IPS DF 19.7 (cell line): Measurements from ENCODE around the gene R3HDM4.
"Not testable (repeated sequence)": the region's sequence is repeated elsewhere in the genome, so short reads cannot be mapped to it uniquely, and the experiment has no call there.

Experiments used
- DNase-seq: peaks from one replicate; pipeline ENCODE4 v3.0.0-alpha.2; 2013; ENCODE audit warnings: low read depth, low spot score

The R3HDM4 gene

GRCh38 chr19:858284-858683, 54.7 kb downstream of the R3HDM4 start:
- no peak for DNase-seq

- no peak for DNase-seq
Observed at GRCh38 chr19:855566-856120, 57.4 kb downstream of the R3HDM4 start.

- DNase-seq = no peak
Observed at GRCh38 chr19:855142-855541, 57.9 kb downstream of the R3HDM4 start.

- DNase-seq = no peak
Observed at GRCh38 chr19:854549-854948, 58.5 kb downstream of the R3HDM4 start.

- DNase-seq = not testable (repeated sequence)
Observed at GRCh38 chr19:853614-854220, 59.3 kb downstream of the R3HDM4 start.

- DNase-seq = no peak
Observed at GRCh38 chr19:853014-853585, 59.9 kb downstream of the R3HDM4 start.

- no peak for DNase-seq
Observed at GRCh38 chr19:852136-853013, 60.6 kb downstream of the R3HDM4 start, which contains the start of gene ELANE. TSS of gene ELANE (plus strand) at chr19:852303. CDS start at chr19:852329, 26 bp downstream.

- no peak for DNase-seq
Observed at GRCh38 chr19:850979-851335, 62.1 kb downstream of the R3HDM4 start.

- DNase-seq = no peak
Observed at GRCh38 chr19:850221-850978, 62.6 kb downstream of the R3HDM4 start.

GRCh38 chr19:849195-849594, 63.8 kb downstream of the R3HDM4 start:
- not testable (repeated sequence) for DNase-seq

GRCh38 chr19:848386-848921, 64.6 kb downstream of the R3HDM4 start:
- no peak for DNase-seq
